HG02610 (cell line): ENCODE results near the gene FAM200B.

Experiments used
- ATAC-seq: cut with Tn5 transposase; IDR thresholded peaks from one replicate; pipeline ENCODE4 v1.9.1; 2021; ENCODE audit warnings: mild to moderate bottlenecking, moderate library complexity; ENCODE audit not compliant: unreplicated experiment

The FAM200B gene

DNA sequence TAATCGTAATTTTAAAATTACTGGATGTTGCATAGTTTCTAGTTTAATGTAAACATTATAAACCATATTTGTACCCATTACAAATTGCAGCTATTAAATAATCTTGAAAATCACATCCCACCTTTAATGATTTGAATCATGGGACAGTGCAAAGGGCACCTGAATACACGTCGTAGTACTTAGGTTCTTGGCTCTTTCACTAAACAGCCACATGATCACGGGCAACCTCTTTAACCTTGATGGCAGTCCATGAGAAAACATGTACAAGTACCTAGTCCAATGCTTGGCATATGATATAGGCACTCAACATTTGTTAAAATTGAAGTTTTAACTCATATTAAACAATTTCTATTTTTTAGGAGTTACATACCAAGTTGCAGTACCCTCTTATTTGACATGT, 14.6 kb upstream of the FAM200B start:
- ATAC-seq, result no peak

DNA sequence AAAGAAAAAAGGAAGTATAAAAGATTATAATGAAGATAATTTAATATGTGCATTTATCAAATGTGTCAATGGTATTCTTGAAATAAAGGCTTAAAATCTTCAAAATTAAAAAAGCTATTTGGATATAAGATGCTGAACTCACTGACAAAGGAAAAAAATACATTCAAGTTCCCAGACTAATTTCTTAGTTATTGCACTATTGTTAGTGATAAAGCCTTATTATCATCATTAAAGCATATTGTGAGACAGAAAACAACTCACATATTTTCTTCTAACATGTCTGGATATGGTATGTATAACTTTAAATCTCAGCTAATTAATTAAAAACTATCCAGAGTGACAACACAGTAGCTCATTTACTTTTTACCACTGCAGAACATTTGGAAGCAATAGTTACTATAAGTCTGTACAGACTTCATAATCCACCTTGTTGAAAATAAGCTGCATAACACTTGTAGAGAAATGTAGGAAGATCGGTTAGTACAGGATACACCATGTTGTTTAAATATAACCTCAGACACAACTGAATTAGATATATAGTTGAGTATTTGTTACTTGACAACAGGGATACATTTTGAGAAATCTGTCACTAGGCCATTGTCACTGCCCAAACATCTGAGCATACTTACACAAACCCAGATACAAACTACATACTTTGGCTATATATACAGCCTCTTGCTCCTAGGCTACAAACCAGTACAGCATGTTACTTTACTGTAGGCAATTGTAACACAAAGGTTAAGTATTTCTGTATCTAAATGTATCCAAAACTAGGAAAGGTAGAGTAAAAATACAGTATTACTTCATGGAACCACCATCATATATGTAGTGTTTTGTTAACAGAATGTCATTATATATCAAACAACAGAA, 12.8 kb upstream of the FAM200B start:
- ATAC-seq, result no peak

DNA sequence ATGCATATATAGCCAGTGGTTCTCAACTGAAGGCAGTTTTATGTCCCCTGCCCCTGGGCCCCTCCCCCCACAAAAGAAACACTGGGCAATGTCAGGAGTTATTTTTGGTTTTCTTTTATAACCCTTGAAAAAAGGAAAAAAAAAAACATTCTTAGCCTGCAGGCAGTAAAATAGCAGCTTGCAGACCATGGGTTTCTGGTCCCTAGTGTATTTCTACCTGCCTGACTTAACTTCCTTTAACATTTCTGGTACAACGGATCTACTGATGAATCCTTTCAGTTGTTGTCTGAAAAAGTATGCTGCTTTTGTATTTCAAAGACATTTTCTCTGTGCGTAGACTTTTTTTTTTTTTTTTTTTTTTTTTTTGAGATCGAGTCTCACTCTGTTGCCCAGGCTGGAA, 11.1 kb upstream of the FAM200B start:
- ATAC-seq, result no peak

DNA sequence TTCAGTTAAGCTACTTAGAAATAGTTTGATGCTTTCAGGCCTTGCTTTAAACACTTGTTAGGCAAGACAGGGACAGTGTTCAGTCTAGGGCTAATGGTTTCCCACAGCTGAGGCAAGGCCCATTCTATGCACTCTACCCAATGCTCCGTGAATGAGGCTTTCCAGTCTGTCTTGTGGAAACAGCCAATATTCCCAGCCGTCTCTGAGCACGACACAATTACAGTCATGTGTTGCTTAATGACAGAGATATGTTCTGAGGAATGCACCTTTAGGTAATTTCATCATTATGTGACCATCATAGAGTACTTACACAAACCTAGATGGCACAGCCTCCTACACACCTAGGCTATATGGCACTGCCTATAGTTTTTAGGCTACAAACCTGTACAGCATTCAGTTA, 9.5 kb upstream of the FAM200B start:
- no peak for ATAC-seq

DNA sequence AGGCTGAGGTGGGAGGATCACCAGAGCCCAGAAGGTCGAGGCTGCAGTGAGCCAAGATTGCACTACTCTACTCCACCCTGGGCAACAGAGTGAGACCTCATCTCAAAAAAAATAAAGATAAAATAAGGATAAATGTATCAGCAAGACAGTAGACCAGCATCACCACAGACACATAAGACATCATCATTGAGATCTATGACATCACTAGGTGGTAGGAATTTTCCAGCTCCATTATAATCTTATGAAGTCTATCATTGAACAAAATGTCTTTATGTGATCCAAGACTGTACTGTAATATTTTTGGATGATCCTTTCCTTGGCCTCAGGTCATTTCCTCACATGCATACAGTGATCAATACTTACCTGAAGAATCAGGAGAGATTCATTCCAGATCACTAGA, 8.3 kb upstream of the FAM200B start:
- ATAC-seq, result no peak

DNA sequence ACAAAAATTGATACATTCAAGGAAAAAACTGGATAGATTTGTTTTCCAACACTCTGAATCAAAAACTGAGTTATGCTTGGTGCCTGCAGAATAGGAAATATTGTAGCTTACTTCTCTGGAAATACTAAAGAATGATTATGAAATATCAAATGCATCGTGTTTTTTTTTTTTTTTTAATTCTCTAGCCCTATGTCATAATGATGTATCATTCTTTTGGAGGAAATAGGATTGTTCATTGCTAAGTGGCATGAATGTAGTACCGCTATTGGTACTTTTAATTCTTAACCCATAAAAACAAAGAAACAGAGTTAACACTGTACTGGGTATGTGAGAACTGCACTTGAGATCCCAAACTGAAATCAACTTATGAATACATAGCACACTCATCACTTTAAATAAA, 7.6 kb upstream of the FAM200B start:
- no peak for ATAC-seq

DNA sequence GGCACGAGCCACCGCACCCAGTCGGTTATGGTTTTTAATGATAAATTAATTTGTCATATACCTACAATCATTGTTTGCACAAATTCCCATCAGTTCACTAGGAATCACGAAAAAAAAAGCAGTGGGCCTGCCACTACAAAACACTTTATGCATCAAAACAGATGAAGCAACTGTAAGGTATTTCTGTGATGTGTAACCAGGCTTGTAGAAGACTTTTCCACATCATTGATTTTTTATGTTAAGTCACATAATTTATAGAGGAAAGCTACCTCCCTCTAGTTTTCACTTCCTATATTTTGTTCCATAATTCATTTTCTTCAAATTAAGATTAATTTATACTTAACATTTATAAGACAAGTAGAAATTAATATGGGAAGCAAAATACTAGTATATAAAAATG, 6.7 kb upstream of the FAM200B start:
- ATAC-seq, result no peak

DNA sequence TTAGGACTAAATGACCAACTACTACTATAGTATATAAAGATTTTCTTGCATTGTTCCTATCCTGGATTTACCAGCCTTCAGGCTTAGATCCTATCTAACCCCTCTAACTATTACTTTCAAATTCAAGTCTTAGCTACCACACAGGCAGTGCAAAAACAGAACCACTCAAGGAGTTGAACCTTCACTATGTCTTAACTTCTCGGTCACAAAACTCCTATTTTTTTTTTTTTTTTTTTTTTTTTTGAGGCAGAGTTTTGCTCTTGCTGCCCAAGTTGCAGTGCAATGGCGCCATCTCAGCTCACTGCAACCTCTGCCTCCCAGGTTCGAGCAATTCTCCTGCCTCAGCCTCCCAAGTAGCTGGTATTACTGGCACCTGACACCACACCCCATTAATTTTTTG, 6.3 kb upstream of the FAM200B start:
- ATAC-seq, result no peak

DNA sequence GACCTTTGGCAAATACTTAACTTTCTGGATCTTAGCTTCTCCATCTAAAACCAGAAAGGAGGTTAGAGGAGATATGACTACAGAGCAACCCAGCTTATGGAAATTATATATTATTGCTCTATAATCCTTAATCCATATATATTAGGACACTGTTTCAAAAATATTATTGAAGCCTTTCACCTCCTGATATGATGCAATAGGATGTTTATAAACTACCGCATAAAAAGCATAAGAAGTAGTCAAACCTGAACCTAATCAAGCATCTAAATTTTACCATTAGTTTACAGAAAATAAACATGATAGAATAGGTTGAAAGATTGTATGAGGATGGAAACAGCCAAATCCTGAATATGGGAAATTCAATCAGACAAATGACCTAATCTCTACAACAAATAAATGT, 5.6 kb upstream of the FAM200B start:
- ATAC-seq, result no peak

DNA sequence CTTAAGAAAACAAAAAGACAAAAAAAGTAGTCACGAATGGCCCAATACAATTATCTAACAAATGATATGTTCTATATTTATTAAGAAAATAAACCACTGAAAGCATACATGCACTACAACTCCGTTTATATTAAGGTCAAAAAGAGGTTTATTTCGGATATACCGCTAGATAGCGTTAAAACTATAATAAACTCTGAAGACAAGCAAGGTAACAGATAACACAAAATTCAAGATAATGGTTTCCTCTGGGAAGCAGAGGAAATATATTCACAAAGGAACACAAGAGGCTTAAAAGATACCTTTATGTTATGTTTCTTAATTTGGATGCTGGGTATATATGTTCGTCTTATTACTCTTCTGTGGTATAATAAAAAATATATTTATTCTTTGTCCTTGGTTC, 4.7 kb upstream of the FAM200B start:
- no peak for ATAC-seq

DNA sequence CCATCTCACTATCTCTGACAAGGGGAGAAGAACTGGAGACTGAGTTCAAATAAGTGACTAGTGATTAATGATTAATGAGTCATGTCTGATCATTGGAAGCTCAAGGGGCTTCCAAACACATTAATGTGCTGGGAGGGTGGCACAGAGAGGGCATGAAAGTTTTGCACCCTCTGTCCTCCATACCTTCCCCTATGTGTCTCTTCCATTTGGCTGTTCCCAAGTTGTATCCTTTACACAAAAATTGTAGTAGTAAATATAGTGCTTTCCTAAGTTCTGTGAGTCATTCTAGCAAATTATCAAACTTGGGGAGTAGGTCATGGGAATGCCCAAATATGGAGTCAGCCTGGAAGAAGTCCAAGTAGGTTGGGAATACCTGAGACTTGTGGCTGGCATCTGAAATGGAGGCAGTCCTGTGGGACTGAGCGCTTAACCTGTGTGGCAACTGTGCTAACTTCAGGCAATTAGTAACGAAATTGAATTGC, 4.1 kb upstream of the FAM200B start:
- ATAC-seq, result no peak

DNA sequence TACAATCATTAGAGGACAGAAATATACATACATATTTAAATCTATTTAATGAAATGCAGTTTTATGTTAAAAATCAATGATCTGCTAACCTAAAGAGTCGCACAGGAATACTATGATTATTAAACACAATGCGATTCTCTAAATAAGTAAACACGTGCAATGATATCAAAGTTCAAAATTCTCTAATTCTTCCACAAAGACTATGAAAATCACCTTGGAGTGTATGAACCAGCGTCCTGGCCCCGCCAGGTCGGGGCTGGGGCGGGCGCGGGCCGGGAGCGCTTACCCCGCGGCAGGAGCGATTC, 608 bp upstream of the FAM200B start:
- ATAC-seq, result no peak

DNA sequence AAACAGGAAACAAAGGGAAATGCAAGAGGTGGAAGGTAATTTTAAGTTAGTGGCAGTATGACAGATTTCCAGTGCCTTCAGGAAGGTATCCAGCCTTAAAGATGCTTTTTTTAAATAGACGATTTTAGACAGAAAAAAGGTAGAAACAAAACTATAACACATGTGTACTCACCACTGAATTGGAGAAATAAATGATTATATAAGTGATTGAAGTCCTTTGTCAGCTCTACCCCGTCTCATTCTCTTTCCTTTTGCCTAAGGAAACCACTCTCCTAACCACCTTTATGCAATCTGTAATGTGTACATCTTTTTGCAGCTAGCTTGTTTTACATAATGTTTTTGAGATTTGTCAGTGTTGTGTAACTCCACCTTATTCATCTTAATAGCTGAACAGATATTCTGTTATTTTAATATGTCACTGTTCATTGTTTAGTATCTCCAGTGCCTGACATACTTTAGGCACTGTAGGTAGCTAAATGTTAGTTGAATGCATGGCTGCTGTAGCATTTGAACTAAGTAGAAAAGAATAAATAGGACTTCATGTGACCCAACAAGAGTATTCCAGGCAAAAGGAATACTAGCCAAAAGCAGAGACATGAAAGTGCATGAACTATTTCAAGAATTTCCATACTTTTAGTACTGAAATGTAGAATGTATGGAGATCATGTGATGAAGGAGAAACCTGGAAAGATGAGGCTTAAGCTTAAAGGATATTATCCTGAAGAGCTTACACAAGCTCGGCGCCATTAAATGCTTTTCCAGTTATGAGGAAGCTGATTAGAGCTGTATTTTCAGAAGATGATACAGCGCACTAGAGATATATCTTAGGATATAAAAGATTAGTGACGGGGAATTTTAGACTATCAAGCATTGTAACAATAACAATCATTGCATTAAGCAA, 865 bp downstream of the FAM200B start:
- ATAC-seq, result no peak

DNA sequence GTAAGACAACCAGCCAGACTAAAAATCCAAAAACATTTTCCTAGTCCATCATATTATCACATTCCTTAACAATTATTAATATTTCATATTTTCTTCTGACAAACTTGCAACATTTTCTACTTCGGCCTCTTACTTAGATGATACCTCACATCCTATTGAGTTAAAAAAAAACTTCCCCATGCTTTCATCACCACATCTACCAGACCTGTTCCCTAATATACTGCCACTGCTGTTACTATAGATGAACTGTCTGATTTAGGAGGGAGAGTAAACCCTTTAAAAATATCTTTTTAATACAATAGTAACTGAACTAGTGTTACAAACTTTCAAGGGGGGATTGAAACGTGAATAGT, 1.5 kb downstream of the FAM200B start:
- no peak for ATAC-seq

DNA sequence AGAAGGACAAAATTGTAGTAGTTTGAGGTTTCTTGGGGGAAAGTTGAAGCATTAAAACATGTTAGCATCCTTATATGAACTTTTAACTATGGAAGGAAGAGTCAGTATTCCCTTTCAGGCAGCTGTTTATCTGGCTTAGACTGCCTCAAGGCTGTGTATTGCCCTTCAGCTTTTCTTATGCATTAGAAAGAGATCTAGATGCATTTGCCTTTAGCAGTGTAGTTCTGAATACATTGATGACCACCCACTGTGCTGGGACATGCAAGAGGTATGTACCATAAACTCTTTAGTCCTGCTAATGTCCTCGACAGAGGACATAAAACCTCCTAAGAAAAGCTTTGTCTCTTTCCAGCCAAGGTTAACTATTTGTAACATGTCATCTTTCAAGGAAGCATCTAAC, 2.9 kb downstream of the FAM200B start:
- ATAC-seq, result no peak

DNA sequence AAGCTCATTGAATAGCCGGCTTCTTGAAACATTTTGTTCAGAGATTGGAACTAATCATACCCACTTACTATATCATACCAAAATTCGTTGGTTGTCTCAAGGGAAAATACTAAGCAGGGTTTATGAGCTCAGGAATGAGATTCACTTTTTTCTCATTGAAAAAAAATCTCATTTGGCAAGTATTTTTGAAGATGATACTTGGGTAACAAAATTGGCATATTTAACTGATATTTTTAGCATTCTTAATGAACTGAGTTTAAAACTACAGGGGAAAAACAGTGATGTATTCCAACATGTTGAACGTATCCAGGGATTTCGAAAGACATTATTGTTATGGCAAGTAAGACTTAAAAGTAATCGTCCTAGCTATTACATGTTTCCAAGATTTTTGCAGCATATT, 6.4 kb downstream of the FAM200B start:
- ATAC-seq, result no peak

DNA sequence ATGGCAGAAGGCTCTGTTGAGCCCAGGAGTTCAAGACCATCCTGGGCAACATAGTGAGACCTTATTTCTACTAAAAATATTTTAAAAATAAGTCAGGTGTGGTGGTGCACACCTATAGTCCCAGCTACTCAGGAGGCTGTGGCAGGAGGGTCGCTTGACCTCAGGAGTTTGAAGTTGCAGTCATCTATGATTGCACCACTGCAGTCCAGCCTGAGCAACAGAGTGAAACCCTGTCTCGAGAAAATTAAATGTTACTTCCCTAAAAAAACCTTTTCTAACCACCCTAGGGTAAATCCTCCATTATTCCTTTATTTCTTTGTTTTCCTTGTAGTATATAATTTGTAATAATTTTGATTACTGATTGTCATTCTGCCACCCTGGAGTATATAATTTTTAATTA, 7.9 kb downstream of the FAM200B start:
- no peak for ATAC-seq

DNA sequence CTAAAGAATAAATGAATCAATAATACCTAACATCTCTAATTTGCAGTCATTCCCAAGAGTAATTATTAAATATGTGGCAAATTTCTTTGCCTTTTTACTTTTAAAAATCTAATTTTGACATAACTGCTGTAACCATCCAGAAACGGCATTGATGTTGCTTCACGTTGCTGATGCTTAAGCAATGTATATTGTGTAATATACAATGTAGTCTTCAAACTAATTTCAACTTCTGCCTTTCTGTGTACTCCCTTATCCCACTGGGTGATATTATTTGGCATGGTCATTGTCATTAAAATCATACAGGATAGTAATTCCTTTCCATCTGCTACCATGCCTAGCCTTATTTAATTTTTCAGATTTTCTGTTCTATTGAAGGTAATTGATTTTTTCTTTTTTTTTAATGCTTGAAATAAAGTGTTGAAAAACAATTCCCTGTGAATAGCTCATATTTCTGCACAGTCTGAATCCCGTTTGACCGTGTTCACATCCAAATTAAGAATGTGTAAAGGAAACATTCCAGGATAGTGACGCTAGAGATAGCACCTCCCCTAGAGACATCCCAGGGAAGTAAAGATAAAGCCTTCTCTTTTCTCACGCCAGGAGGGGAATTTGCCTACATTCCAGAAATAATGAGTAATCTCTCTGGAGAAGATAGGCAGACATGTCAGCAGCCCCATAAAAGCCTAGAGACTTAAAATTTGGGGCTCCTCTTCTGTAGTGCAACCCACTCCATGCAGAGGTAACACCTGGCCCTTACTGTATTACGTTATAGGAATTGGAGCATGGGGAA, 8.6 kb downstream of the FAM200B start:
- ATAC-seq, result no peak

DNA sequence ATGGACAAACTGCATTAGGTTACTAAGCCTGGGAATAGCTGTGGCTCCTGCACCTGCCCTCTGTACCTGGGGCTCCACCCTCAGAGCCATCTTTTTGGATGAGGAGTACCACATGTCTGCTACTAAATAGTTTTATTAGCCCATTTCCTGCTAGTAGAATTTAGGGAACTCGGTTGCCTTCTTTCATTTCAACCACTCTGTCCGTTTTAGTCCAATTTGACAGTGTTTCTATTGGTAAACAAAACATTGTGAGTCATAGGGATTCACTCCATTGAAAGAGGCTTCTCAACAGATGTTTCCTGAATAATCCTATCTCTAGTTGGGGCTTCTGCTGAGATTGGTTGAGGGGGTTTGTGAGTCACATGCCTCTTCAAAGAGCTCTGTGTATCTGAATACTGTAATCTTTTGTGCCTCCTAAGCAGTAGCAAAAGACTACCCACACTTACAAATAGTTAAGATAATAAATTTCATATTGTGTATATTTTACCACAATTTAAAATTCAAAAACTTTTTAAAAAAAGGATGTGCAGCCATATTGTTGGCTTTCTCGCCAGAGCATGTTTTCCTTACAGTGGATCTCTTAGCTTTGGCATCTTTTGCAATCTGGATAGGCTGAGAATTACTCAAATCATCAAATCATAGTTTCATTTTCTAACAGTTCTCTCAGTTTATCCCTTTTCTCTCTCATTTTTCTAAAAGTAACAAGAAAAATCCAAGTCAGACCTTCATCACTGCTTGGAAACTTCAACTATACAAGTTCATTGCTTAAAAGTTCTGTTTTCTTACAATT, 9.9 kb downstream of the FAM200B start:
- no peak for ATAC-seq

DNA sequence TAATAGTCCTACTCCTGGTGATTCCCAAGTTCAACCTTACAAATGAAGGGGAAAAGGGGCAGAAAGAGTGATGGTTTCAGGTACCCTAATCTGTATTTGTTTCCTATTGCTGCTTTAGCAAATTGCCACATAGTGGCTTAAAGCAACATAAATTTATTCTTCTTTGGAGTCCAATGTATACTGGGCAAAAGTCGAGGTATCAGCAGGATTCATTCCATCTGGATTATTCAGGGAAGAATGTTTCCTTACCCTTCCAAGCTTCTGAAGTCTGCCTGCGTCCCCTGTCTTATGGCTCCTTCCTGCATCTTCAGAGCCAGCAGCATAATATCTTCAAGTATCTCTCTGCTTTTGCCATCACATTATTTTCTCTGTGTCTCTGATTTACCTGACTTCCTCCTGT, 11.0 kb downstream of the FAM200B start:
- ATAC-seq, result no peak

DNA sequence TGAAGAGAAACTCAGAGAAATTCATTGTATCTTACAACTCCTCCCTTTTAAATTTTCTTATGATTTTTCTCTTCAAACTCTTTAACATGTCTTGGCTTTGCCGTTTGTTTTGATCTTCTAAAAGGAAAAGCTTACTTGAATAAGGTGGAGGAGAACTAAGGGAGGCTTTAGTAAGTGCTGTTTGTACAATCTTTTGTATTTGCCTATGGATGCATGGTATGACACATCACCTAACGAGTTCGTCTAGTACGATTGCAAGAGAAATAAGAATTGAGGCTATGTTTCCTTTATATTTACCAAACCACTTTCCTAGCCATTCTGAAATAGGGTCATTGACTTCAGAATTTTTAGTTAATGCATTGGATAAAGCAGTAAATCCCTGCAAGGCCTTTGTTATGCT, 12.8 kb downstream of the FAM200B start:
- ATAC-seq, result no peak
